ENCODE measurements around the gene ABLIM1. TPM values are rescaled to one million over a fixed set of nuclear protein-coding genes. Genes with fewer than 3 reads are reported as not detected.

Gene ABLIM1
- total RNA-seq, 1 experiment from 2014 or later, result 274 TPM

DNA sequence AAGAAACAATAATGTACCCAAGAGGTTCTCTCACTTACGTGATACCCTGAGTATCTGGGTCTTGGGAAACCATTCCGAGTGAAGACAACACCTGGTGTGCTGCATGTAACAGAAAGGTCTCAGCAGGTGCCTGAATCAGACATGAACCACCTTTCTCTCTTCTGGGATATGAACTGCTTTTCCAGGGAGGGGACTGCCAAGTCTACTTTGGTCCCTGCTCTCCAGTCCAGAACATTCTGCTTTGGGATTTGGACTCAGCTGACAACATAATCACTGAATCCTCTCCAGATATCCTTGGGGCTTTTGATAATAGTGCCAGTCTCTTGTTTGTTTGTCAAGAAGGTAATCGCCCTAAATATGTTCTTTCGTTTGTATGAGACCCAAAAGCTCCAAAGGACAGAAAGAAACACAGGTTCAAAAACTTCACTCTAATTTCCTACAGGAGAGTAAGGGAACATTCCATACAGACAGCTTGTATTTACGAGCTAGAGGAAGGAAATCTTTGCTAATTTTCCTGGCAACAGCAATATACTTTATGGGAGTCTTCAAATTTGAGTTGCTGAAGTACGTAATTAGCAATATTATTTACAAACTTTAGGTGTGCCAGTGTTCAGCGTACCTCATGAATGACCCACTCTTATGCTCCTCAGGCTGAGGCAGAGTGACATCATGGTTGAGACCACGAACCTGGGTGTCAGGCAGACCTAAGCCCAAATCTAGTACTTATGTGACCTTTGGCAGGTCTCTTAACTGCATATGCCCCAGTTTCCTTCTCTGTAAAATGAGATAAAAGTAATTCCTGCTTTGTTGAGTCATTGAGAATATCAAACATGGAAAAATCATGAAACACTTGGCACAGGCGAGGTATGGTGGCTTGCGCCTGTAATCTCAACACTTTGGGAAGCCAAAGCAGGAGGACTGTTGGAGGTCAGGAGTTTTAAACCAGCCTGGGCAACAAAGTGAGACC is 5.4 kb downstream of the ABLIM1 start:
- no TSS peak for BruUV-seq (replicated peaks)
- Histone ChIP-seq H3K4me1 (ENCODE audit: control insufficient read depth, insufficient read depth, low read length) (peaks cover 83% of the 10 kb centered on the region), H3K9me3 (ENCODE audit: control insufficient read depth, insufficient read depth, low read depth, low read length) (no peaks in the 10 kb centered on the region), H3K27me3 (ENCODE audit: control insufficient read depth, insufficient read depth, low read length) (no peaks in the 10 kb centered on the region), H3K27ac (ENCODE audit: low read length) (peak overlapping the region; percentile 100), H3K4me3 (ENCODE audit: low read depth in 2 of 2, low read length in 2 of 2) (no peak overlapping the region), H3K36me3 (ENCODE audit: control insufficient read depth, insufficient read depth, low read length) (no peaks in the 10 kb centered on the region)
- ChIA-PET POLR2A (interaction anchor here (0.8 kb wide), 1 partner anchor 21 kb away, joined by 4 read pairs; no protein-coding TSS in a partner anchor), CTCF (interaction anchor here (0.5 kb wide), 1 partner anchor 216 kb away, joined by 6 read pairs; no protein-coding TSS in a partner anchor)
- in situ Hi-C loops (cut with HindIII; ENCODE audit: low pct_unique_long_range_greater_than_20kb, low sequenced_read_pairs), result no loop called here
- no peak for DNase-seq (ENCODE audit: low read depth, low spot score)
- TF ChIP-seq, protein P1, sequence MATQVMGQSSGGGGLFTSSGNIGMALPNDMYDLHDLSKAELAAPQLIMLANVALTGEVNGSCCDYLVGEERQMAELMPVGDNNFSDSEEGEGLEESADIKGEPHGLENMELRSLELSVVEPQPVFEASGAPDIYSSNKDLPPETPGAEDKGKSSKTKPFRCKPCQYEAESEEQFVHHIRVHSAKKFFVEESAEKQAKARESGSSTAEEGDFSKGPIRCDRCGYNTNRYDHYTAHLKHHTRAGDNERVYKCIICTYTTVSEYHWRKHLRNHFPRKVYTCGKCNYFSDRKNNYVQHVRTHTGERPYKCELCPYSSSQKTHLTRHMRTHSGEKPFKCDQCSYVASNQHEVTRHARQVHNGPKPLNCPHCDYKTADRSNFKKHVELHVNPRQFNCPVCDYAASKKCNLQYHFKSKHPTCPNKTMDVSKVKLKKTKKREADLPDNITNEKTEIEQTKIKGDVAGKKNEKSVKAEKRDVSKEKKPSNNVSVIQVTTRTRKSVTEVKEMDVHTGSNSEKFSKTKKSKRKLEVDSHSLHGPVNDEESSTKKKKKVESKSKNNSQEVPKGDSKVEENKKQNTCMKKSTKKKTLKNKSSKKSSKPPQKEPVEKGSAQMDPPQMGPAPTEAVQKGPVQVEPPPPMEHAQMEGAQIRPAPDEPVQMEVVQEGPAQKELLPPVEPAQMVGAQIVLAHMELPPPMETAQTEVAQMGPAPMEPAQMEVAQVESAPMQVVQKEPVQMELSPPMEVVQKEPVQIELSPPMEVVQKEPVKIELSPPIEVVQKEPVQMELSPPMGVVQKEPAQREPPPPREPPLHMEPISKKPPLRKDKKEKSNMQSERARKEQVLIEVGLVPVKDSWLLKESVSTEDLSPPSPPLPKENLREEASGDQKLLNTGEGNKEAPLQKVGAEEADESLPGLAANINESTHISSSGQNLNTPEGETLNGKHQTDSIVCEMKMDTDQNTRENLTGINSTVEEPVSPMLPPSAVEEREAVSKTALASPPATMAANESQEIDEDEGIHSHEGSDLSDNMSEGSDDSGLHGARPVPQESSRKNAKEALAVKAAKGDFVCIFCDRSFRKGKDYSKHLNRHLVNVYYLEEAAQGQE (IDR thresholded peaks at IDR 0.05; ENCODE audit: insufficient read depth in 1 of 2, low read depth in 2 of 2, low read length in 1 of 2), result no peak
- TF ChIP-seq SIN3A (IDR thresholded peaks at IDR 0.05; ENCODE audit: borderline replicate concordance, insufficient read depth, low read depth, low read length), result no peak
- no peak for TF ChIP-seq TCF7L2 (IDR thresholded peaks at IDR 0.05; ENCODE audit: low read depth, low read length)
- TF ChIP-seq POLR2AphosphoS5 (IDR thresholded peaks at IDR 0.05; ENCODE audit: low read depth, low read length), result no peak
- TF ChIP-seq, protein P2, sequence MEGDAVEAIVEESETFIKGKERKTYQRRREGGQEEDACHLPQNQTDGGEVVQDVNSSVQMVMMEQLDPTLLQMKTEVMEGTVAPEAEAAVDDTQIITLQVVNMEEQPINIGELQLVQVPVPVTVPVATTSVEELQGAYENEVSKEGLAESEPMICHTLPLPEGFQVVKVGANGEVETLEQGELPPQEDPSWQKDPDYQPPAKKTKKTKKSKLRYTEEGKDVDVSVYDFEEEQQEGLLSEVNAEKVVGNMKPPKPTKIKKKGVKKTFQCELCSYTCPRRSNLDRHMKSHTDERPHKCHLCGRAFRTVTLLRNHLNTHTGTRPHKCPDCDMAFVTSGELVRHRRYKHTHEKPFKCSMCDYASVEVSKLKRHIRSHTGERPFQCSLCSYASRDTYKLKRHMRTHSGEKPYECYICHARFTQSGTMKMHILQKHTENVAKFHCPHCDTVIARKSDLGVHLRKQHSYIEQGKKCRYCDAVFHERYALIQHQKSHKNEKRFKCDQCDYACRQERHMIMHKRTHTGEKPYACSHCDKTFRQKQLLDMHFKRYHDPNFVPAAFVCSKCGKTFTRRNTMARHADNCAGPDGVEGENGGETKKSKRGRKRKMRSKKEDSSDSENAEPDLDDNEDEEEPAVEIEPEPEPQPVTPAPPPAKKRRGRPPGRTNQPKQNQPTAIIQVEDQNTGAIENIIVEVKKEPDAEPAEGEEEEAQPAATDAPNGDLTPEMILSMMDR (IDR thresholded peaks at IDR 0.05), result no peak
- intact Hi-C loops (cut with micrococcal nuclease; ENCODE audit: unreplicated experiment), result no loop called here
- ATAC-seq, result no peak

DNA sequence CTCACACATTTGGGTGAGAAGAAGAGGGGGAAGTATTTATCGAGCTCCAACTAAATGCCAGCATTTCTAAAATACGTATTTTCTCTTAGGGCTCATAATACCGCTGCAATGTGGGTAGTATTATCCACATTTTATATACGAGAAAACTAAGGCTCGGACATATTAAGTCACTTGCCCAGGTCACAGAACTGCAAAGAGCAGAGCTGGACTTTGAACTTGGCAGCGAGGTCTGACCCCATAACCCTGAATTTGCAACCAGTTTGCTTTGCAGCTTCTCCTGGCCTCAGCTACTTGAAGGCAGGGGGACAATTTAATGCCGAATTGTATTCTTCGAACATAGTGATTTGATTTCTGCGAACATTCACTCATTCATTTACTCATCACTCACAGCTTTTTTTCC is 7.2 kb downstream of the ABLIM1 start:
- in situ Hi-C loops (cut with HindIII; ENCODE audit: low pct_unique_long_range_greater_than_20kb, low sequenced_read_pairs), result no loop called here
- no TSS peak for BruUV-seq (replicated peaks)
- no peaks in the 10 kb centered on the region for H3K9me3 ChIP-seq (ENCODE audit: control insufficient read depth, insufficient read depth, low read depth, low read length)
- intact Hi-C loops (cut with micrococcal nuclease; ENCODE audit: unreplicated experiment), result no loop called here
- POLR2A ChIA-PET, result interaction anchor here (0.5 to 1.3 kb wide), 4 partner anchors 9 to 343 kb away, joined by 3 to 8 read pairs (median 5); no protein-coding TSS in a partner anchor
- H3K36me3 ChIP-seq (ENCODE audit: control insufficient read depth, insufficient read depth, low read length), result no peaks in the 10 kb centered on the region
- peak overlapping the region; percentile 100 for H3K27ac ChIP-seq (ENCODE audit: low read length)
- TF ChIP-seq, protein P1 (IDR thresholded peaks at IDR 0.05; ENCODE audit: insufficient read depth in 1 of 2, low read depth in 2 of 2, low read length in 1 of 2), result no peak
- TF ChIP-seq TCF7L2 (IDR thresholded peaks at IDR 0.05; ENCODE audit: low read depth, low read length), result peak; percentile 73; the same call in 1 of the 2 replicates
- peaks cover 95% of the 10 kb centered on the region for H3K4me1 ChIP-seq (ENCODE audit: control insufficient read depth, insufficient read depth, low read length)
- no peaks in the 10 kb centered on the region for H3K27me3 ChIP-seq (ENCODE audit: control insufficient read depth, insufficient read depth, low read length)
- ATAC-seq (no peak), DNase-seq (ENCODE audit: low read depth, low spot score) (no peak)
- CTCF ChIA-PET, result no interaction called here
- peak overlapping the region; percentile 23 to 28 for H3K4me3 ChIP-seq (ENCODE audit: low read depth in 2 of 2, low read length in 2 of 2)

Data from Panc1 (cell line).